CD4-positive, alpha-beta T cell treated with Interleukin-10 for 1 hour (primary cell): ENCODE data around the gene GAB1.

Experiments used
- DNase-seq: peaks from one replicate; pipeline ENCODE4 v3.0.0-alpha.2; 2020

Gene GAB1

DNA sequence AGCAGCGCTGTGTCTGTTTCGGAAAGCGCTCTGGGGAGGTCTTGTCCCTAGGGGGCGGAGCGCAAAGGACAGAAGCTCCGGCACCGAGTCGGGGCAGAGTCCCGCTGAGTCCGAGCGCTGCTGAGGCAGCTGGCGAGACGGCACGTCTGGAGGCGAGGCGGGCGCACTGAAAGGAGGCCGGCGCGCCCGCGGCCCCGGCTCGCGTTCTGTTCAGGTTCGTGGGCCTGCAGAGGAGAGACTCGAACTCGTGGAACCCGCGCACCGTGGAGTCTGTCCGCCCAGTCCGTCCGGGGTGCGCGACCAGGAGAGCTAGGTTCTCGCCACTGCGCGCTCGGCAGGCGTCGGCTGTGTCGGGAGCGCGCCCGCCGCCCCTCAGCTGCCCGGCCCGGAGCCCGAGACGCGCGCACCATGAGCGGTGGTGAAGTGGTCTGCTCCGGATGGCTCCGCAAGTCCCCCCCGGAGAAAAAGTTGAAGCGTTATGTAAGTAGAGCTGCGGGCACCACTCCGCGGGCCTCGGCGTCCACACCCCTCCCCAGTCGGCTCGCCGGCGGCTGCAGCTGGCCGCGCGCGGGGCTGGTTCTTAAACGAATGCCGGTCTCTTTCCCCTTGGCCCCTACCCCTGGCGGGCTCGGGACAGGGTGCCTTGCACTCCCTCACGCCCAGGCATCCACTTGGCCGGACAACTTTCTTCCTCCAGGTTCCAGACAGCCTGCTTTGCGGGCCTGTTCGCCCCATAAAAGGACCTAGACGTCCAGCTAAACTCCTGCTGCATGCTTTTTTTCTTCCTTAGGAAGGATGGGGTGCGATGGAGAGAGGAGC is at the start of gene GAB1:
Gene GAB1, plus strand, starts transcription at position 96 of the 819 bp plus-strand sequence. Its CDS starts 313 bp downstream, at position 409.
- DNase-seq, result peak; percentile 28

- DNase-seq, result no peak
Measured at GRCh38 chr4:143287572-143287923, 49.1 kb upstream of the GAB1 start.

- no peak for DNase-seq
Measured at GRCh38 chr4:143288171-143288570, 48.5 kb upstream of the GAB1 start.

DNA sequence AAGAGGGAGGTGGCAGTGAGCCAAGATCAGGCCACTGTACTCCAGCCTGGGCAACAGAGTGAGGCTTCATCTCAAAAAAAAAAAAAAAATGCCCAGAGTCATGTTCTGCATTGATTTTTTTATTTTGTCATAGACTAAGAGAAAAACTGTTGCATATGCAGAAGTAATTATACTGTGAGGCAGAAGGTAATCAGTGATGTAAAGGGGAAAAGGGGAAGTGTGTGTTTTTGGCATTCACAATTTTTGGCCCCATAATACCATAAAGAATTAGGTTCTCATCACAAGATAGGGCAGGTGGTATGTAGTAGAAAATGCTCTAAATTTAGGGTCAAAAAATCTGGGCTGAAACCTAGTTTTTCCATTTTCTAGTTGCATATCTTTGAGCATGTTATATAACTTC is 47.3 kb upstream of the GAB1 start:
- DNase-seq, result no peak

DNA sequence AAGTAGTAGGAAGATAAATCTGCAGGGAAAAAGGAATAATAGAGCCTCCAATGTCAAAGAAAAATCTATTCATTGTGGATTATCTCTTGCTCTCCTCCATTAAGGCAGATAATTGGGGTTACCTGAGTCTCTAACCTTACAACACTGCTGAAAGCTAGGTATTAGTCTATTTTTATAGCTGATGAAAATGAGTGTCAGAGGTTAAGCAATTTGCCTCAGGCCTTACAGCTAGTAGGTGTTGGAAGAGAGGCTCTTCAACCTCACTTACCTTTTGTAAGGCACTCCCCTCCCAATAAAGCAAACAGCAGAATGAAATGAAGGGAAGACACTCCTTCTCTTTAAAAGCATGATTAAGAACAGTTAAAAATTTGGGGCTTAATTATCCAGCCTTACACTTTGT is 45.4 kb upstream of the GAB1 start:
- no peak for DNase-seq

GRCh38 chr4:143292858-143293257 is 43.8 kb upstream of the GAB1 start:
- no peak for DNase-seq

DNA sequence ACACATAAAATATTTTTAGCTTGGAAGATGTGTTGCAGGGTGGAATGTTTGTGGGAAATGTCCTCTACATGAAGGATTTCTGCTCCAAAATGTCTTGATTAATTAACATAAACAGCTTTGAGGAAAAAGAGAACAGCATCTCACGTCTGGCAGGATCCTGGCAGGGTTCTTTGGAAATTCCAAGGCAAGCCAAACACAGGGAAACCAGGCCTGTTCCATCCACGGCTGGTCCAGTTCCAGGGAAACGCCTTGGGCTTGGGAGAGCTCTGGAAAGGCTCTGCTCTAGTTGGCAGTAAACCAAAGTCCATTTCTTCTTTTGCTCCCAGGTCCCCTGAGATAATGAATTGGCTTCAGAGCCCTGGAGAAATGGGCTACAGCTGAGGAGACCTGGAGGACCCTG is 42.4 kb upstream of the GAB1 start:
- DNase-seq, result no peak

GRCh38 chr4:143294710-143295275 is 41.9 kb upstream of the GAB1 start:
- DNase-seq, result no peak

GRCh38 chr4:143296397-143297067 is 40.1 kb upstream of the GAB1 start:
- DNase-seq, result no peak

GRCh38 chr4:143300860-143301259 is 35.8 kb upstream of the GAB1 start:
- no peak for DNase-seq

- no peak for DNase-seq
Measured at GRCh38 chr4:143302536-143302935, 34.1 kb upstream of the GAB1 start.

DNA sequence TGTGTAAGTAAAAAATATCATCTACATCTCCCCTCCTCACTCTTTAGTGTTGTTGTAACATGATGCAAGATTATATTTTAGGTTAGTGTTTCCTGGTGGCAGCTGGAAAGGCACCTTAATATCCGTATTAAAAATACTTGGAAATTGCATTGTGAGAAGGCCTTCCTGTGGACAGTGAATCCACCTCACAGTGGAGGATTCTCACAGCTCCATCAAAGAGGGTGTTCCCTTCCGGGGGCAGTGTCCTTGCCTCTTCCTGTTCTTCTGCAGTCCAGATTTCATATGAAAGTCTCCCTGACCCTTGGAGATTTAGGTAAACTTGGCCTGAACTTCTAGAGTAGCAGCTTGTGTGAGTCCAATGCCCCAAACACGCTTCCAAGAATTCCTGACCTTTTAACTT is 29.9 kb upstream of the GAB1 start:
- no peak for DNase-seq

- DNase-seq, result no peak
Measured at GRCh38 chr4:143307531-143307930, 29.1 kb upstream of the GAB1 start.

DNA sequence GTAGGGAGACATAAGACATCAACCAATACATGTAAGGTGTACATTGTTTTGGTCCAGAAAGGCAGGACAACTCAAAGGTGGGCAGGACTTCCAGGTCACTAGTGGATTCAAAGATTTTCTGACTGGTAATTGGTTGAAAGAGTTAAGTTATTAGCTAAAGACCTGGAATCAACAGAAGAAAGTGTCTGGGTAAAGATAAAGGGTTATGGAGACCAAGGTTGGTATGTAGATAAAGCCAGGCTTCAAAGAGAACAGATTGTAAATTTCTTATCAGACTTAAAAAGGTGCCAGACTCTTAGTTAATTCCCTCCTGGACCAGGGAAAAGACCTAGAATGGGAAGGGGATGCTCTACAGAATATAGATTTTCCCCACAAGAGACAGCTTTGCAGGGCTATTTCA is 28.3 kb upstream of the GAB1 start:
- DNase-seq, result no peak

GRCh38 chr4:143311924-143312323 is 24.8 kb upstream of the GAB1 start:
- no peak for DNase-seq

DNA sequence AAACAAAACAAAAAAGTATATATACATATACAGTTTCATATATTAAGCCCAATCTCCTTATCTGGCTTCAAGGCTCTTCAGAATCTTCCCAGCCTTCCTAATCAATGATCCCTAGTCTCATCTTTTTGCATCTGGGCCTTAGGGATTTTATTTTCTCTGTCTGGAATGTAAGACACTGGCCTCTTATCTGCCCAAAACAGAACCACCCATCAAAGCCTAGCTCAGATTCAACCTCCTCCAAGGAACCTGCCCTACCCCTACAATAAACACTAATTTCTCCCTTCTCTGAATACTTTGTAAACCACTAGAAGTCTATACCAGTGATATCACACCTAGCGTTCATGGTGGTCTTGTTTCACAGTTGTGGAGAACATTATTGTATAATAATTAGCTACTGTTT is 23.2 kb upstream of the GAB1 start:
- DNase-seq, result no peak

- no peak for DNase-seq
Measured at GRCh38 chr4:143313996-143314395, 22.7 kb upstream of the GAB1 start.

DNA sequence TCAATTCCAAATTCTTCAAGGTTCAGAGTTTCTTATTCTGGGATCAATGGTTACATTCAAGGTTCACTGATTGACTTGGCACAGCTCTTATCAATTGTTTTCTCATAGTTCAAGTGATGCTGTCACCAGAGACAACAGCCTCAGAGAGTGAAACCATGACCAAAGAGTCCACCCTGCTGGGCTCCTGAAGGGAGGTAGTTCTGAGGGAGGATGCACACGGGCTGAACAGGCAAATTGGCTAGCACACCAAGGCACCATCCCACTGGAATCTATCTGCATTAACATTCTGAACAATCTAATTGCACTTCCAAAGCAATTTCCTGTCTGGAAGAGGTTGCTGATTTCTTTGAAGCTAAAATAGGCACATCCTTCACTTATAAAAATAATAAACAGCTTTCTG is 16.6 kb upstream of the GAB1 start:
- no peak for DNase-seq

GRCh38 chr4:143326735-143327134 is 9.9 kb upstream of the GAB1 start:
- no peak for DNase-seq

DNA sequence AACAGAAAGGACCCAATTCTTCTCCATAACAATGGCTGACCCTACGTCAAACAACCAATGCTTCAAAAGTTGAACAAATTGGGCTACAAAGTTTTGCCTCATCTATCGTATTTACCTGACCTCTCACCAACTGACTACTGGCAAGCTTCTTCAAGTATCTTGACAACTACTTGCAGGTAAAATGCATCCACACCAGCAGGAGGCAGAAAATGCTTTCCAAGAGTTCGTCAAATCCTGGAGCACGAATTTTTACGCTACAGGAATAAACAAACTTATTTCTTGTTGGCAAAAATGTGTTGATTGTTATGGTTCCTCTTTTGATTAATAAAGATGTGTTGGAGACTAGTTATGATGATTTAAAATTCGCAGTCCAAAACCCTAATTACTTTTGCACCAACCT is 6.7 kb upstream of the GAB1 start:
- DNase-seq, result no peak

DNA sequence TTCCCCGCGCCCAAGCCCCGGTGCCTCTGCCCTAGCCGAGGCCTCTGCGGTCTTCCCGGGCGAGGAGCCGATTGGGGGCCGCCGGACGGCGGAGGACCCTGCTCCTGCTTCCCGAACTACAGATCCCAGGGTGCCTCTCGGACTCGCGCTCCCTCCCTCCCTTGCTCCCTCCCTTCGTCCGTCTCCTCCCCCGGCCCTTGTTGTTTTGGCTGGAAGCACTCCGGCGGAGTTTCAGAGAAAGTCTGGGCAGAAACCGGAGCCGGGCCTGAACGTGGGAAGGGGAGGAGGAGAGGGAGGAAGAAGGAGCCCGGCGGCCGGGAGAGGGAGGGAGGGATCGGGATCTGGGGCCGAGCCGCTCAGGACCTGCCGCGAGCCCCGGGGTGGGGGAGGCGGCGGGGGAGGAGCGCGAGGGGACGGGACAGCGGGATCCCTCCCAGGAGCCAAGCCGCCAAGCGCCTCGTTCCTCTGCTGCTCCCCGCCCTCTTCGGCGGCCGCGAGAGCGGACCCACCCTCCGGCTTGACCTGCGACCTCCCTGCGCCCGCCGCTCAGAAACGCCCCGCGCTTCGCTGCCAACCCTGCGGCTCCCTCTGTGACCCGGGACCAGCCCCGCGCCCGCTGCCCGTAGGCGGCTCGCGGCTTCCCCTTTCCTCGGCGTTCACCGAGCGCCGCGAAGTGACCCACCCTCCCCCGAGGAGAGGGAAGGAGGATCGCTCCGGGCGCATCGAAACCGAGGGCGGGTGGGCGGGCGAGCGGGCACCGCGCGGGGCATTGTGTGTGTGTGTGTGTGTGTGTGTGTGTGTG is 496 bp upstream of the GAB1 start:
- DNase-seq, result peak; percentile 11

- no peak for DNase-seq
Measured at GRCh38 chr4:143337600-143338287, 1.1 kb downstream of the GAB1 start.

- DNase-seq, result no peak
Measured at GRCh38 chr4:143338313-143338712, 1.6 kb downstream of the GAB1 start.
